K562 (cell line): ENCODE results near the gene RALY. TPM values are rescaled to one million over a fixed set of nuclear protein-coding genes. Genes with fewer than 3 reads are reported as not detected.

Experiments
- ATF7 ChIP-seq: fragments of 450-650 bp; IDR thresholded peaks from 2 replicates; pipeline ENCODE4 v1.7.1; 2014; ENCODE audit warnings: mild to moderate bottlenecking, moderate library complexity
- CBX2 ChIP-seq: fragments of 200-600 bp; sonication (generic); IDR thresholded peaks from one replicate; pipeline ENCODE4 v1.6.1; 2012; ENCODE audit warnings: mild to moderate bottlenecking, low read length, inconsistent platforms; ENCODE audit not compliant: insufficient read depth, poor library complexity, severe bottlenecking
- EP300 ChIP-seq: IDR thresholded peaks from 2 replicates; pipeline ENCODE4 v1.6.1; 2012; ENCODE audit warnings: low read length, improper control_type of control experiment
- EP400 ChIP-seq: fragments of 450-650 bp; IDR thresholded peaks from 2 replicates; pipeline ENCODE4 v1.6.1; 2017; ENCODE audit warnings: antibody characterized with exemption, mild to moderate bottlenecking, moderate library complexity
- FOXA3 ChIP-seq, 2 experiments: fragments of 450-650 bp in 1 of 2; sonication (generic) in 1 of 2; formaldehyde crosslinking; IDR thresholded peaks in 1 of 2; conservative IDR thresholded peaks in 1 of 2; 2 replicates each; pipeline versions ENCODE4 v1.4.0 to v1.8.0; 2020 to 2022; ENCODE audit warnings: mild to moderate bottlenecking in 2 of 2, missing genetic modification reagents in 1 of 2
- HBP1 ChIP-seq: fragments of 450-650 bp; formaldehyde crosslinking; IDR thresholded peaks from 2 replicates; pipeline ENCODE4 v1.4.0; 2022; ENCODE audit warnings: missing genetic modification characterization
- LARP7 ChIP-seq: fragments of 450-650 bp; IDR thresholded peaks from 2 replicates; pipeline ENCODE4 v1.6.1; 2016
- MAZ ChIP-seq, 2 experiments: fragments of 450-650 bp in 1 of 2; sonication (generic) in 1 of 2; formaldehyde crosslinking; IDR thresholded peaks in 1 of 2; conservative IDR thresholded peaks in 1 of 2; 2 replicates each; pipeline versions ENCODE4 v1.4.0 to v1.5.0; 2020; ENCODE audit warnings: mild to moderate bottlenecking in 1 of 2, missing genetic modification reagents in 1 of 2
- MECOM ChIP-seq: fragments of 250-450 bp; sonication (Bioruptor Pico); IDR thresholded peaks from 2 replicates; pipeline ENCODE4 v1.8.0; 2022; ENCODE audit warnings: inconsistent platforms
- POLR2B ChIP-seq: fragments of 450-650 bp; IDR thresholded peaks from 2 replicates; pipeline ENCODE4 v1.6.1; 2018; ENCODE audit warnings: low read depth; ENCODE audit not compliant: partially characterized antibody
- SETDB1 ChIP-seq: IDR thresholded peaks from one replicate; pipeline ENCODE4 v1.6.1; 2012; ENCODE audit warnings: low read length, control low read depth, inconsistent platforms
- SREBF1 ChIP-seq: fragments of 150-350 bp; IDR thresholded peaks from 2 replicates; pipeline ENCODE4 v1.6.1; 2014; ENCODE audit warnings: antibody characterized with exemption, low read depth, low read length, borderline replicate concordance
- TEAD4 ChIP-seq, 2 experiments: sonication (generic) in 1 of 2; formaldehyde crosslinking in 1 of 2; IDR thresholded peaks; 2 replicates each; pipeline versions ENCODE4 v1.6.1 to v1.8.0; 2012 to 2022; ENCODE audit warnings: borderline replicate concordance in 1 of 2, inconsistent platforms in 1 of 2, low read length in 1 of 2, mild to moderate bottlenecking in 1 of 2, missing genetic modification reagents in 1 of 2
- TOE1 ChIP-seq, 2 experiments: fragments of 450-650 bp in 1 of 2; sonication (generic) in 1 of 2; formaldehyde crosslinking in 1 of 2; IDR thresholded peaks; 2 replicates each; pipeline versions ENCODE4 v1.7.1 to v1.8.0; 2016 to 2022; ENCODE audit warnings: borderline replicate concordance in 2 of 2, mild to moderate bottlenecking in 2 of 2, antibody characterized with exemption in 1 of 2, inconsistent platforms in 1 of 2, low read depth in 1 of 2, missing genetic modification reagents in 1 of 2, moderate library complexity in 1 of 2
- XRCC4 ChIP-seq: IDR thresholded peaks from one replicate; pipeline ENCODE4 v1.6.1; 2011; ENCODE audit not compliant: insufficient read depth, insufficient read length; ENCODE audit errors: extremely low read depth
- ZFP30 ChIP-seq: fragments of 250-450 bp; sonication (Bioruptor Pico); IDR thresholded peaks from 2 replicates; pipeline ENCODE4 v1.8.0; 2022; ENCODE audit warnings: moderate library complexity, mild to moderate bottlenecking, inconsistent platforms, borderline replicate concordance
- ZFP91 ChIP-seq: sonication (generic); formaldehyde crosslinking; IDR thresholded peaks from 2 replicates; pipeline ENCODE4 v1.8.0; 2022; ENCODE audit warnings: mild to moderate bottlenecking, missing genetic modification reagents
- ZNF274 ChIP-seq: IDR thresholded peaks from 2 replicates; pipeline ENCODE4 v1.6.1; 2011; ENCODE audit warnings: low read depth, mild to moderate bottlenecking, low read length, moderate library complexity, borderline replicate concordance
- ZNF655 ChIP-seq: fragments of 250-450 bp; sonication (Bioruptor Pico); IDR thresholded peaks from 2 replicates; pipeline ENCODE4 v1.5.0; 2021
- polyA plus RNA-seq, 8 experiments: library from polyadenylated mRNA; depleted of rRNA in 4 of 8; stranded (reverse) in 5 of 8; unstranded in 3 of 8; fragments of >200 nt; fragmentation: Nextera tagmentation in 2 of 8; fragmentation: Illumina TruSeq in 1 of 8; extraction: Ambion mirVana in 2 of 8; extraction: Trizol in 1 of 8; gene quantifications; 2 replicates each; pipeline versions ENCODE4 v1.2.1 to v1.2.3, GENCODE V29; 2011 to 2014; ENCODE audit warnings: inconsistent platforms in 1 of 8, missing spikeins in 1 of 8
- total RNA-seq, 7 experiments: library from RNA; depleted of rRNA in 6 of 7; stranded (reverse); fragments of >200 nt in 6 of 7; fragmentation: Illumina TruSeq in 2 of 7; extraction: Trizol in 2 of 7; gene quantifications; 2 replicates each; pipeline versions ENCODE4 v1.2.1 to v1.2.3, GENCODE V29; 2011 to 2021; ENCODE audit warnings: low replicate concordance in 1 of 7
- TF ChIP-seq, protein P1 (sequence below): IDR thresholded peaks from 2 replicates; pipeline ENCODE4 v1.6.1; 2011; ENCODE audit warnings: borderline replicate concordance, low read depth, mild to moderate bottlenecking, moderate library complexity, low read length; ENCODE audit not compliant: insufficient read depth, poor library complexity, severe bottlenecking

The RALY gene
- total and polyA plus RNA-seq, 9 of the 15 experiments (the other 6 are each of a cell fraction or from before 2014, with no cell fraction given): 0.80 to 207 (median 128) TPM

- TF ChIP-seq, protein P1, sequence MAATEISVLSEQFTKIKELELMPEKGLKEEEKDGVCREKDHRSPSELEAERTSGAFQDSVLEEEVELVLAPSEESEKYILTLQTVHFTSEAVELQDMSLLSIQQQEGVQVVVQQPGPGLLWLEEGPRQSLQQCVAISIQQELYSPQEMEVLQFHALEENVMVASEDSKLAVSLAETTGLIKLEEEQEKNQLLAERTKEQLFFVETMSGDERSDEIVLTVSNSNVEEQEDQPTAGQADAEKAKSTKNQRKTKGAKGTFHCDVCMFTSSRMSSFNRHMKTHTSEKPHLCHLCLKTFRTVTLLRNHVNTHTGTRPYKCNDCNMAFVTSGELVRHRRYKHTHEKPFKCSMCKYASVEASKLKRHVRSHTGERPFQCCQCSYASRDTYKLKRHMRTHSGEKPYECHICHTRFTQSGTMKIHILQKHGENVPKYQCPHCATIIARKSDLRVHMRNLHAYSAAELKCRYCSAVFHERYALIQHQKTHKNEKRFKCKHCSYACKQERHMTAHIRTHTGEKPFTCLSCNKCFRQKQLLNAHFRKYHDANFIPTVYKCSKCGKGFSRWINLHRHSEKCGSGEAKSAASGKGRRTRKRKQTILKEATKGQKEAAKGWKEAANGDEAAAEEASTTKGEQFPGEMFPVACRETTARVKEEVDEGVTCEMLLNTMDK: peak; percentile 72
- TF ChIP-seq CBX2 (no peak), SREBF1 (no peak), TEAD4 (IDR thresholded peaks at IDR 0.05; ENCODE audit: low read length) (no peak), TEAD4 (CRISPR knock-in tag; IDR thresholded peaks at IDR 0.05; ENCODE audit: borderline replicate concordance) (no peak), POLR2B (no peak), EP300 (no peak), ZNF655 (CRISPR knock-in tag) (no peak), EP400 (no peak), ATF7 (no peak), HBP1 (CRISPR knock-in tag) (no peak), ZNF274 (no peak), ZFP30 (no peak), FOXA3 (CRISPR knock-in tag; conservative IDR thresholded peaks at IDR 0.05 in 1 of 2, IDR thresholded peaks at IDR 0.05 in 1 of 2) (no peak), MAZ (CRISPR knock-in tag; conservative IDR thresholded peaks at IDR 0.05 in 1 of 2, IDR thresholded peaks at IDR 0.05 in 1 of 2) (no peak), MECOM (CRISPR knock-in tag) (no peak), TOE1 (IDR thresholded peaks at IDR 0.05; ENCODE audit: borderline replicate concordance) (no peak), TOE1 (CRISPR knock-in tag; IDR thresholded peaks at IDR 0.05; ENCODE audit: borderline replicate concordance, low read depth) (no peak), ZFP91 (no peak), LARP7 (no peak), XRCC4 (no peak), SETDB1 (no peak)
Measured at GRCh38 chr20:34069341-34070078, 75.8 kb downstream of the RALY start (continued).
